HG02938 (cell line): ENCODE data around the gene TEAD3.

Source experiments
- ATAC-seq: cut with Tn5 transposase; IDR thresholded peaks from one replicate; pipeline ENCODE4 v1.9.1; 2021; ENCODE audit warnings: mild to moderate bottlenecking, moderate library complexity; ENCODE audit not compliant: unreplicated experiment

TEAD3 gene

DNA sequence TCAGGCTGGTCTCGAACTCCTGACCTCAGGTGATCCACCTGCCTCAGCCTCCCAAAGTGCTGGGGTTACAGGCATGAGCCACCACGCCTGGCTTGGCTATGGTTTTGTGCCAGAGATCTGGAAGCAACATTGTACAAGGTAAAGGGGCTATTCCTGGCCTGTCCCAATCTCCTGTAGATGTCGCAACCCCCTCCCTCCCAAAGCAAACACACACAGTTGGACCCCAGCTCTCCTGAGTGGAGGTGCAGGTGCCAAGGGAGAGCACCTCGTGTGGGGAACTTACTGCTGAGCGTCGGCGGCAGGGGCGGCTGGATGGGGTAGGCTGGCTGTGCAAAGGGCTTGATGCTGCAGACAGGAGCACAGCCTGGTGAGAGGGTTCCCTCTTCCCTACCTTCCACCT lies 19.9 kb downstream of the TEAD3 start:
- ATAC-seq, result no peak

DNA sequence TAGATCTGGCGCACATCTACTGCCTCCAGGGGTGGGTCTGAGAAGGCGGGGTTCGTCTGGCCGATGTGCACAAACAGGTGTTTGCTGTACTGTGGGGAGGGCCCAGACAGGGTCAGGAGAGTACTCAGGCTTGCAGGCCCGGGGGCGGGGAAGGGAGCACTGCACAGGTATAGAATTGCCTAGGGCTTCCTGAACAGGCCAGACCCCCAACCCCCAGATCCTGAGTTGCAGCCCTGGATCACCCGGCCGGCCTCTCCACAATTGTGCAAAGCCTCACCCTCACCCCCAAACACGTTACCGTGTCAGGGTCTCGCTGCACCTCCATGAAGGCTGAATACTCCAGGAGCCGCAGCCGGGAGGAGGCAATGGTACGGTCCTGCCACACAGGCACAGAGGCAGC lies 20.9 kb downstream of the TEAD3 start:
- ATAC-seq, result no peak

DNA sequence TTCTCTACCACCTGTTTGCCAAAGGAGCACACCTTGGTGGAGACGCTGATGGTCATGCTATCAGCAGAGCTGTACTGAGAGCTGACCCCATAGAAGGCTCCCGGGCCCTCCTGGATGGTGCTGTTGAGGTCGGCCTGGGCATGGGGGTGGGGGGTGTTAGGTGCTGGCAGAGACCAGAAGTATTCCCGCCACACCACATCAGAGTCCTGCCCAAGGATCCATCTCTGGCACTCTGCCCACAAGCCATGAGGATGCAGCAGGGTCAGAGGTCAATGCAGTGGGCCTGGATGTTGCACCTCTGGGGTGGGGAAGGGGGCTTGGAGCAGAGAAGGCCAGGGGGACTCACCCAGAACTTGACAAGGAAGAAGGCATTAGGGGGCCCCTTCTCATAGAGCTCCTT lies 21.3 kb downstream of the TEAD3 start:
- no peak for ATAC-seq

DNA sequence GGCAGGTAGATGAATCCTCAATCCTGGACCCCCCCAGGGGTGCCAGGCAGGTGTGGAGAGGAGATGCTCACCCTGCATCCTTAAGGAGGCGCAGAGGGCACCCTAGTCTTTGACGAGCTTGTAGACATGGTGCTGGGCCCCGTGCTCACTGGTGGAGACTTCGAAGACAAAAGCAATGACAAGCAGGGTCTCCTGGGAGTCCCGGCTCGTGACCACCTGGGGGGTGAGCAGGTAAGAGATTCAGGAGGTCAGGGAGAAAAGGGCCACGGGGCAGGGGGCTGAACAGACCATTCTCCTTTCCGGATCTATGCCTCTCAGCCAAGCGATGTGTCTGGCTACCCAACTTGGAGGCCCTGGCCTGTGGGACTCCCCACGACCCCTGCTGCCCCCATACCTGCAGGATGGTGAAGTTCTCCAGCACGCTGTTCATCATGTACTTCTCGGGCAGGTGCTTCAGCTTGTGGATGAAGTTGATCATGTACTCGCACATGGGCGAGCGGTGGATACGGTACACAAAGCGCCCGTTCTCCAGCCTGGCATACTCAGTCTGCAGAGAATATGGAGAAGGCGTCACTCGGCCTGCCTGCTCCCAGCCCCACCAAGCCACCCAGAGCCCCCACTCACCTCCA lies 21.8 kb downstream of the TEAD3 start:
- ATAC-seq, result no peak

DNA sequence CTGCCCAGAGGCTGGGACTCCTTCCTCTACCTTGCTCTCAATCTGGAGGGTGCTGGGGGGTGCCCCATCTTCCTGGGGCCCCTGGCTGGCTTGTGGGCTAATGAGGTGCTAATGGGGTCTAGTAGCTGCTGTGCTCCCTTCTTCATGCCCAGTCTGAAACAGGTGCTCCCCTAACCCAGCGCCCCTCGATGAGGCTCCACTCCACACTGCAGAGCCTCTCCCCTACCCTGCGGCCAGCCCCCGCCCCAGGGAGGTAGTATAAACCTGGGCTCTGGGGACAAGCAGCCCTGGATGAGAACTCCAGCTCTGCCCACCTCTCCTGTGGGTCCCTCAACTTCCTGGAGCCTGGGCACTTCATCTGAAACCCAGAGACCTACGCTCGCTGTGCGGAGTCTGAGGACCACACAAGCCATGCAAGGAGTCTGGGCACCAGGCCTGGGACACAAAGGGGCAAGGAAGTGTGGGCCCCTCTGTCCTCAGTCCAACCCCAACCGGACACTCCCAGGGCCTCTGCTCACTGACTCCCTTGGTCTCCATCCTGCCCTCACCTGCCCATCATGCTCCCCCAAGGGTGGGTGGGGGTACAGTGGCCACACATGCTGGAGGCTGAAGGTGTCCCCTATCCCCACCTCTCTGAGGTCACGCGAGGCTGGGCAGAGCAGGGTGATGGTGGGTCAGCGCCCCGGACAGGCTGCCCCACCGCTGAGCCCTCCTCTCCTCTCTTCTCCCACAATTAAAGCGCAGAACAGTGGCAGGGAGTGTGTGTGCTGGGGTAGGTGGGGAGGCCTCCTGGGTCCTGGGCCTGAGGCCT lies 22.5 kb downstream of the TEAD3 start:
- no peak for ATAC-seq

DNA sequence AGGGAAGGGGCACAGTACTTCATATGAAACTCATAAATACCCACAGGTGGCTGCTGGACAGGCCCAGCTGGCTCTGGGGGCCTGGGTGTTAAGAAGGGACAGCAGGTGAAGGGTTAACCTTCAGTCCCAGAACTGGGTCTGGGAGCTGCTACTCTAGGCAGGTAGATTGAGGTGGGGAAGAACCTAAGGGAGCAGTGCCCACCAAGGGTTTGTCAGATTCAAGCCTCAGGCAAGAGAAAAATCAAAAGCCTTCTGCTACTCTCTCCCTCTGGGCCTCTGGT lies 23.1 kb downstream of the TEAD3 start:
- ATAC-seq, result no peak

DNA sequence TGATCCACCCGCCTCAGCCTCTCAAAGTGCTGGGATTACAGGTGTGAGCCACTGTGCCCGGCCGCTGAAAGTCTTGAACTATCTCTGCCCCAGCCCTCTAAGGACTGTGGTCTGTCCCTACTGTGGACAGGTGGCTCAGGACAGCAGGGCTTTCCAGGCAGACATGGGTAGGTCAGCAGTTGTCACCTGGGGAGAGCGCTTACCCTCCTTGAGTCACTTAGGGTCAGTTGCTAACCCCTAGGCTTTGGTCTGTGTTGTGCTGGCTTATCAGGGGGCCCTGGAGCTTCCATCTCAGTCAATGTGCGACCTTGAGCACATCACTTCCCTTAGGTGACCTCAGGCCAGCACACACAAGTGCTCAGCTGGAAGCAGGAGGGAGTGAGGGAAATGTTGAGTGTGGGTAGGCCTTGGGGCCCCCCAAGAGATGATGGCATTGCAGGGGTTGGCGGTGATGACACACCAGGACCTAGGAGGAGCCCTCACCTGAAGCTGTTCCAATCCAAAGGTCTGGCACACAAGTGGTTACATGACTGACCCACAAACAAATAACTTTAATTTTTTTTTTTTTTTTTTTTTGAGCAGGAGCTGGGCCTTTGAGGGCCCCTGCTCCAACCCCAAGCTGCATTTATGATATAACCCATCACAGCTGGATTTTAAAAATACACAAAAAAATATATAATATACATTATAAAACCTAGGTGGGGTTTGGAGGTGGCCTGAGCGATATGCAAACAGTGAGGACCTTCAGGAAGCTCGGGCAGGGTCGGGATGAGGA lies 23.6 kb downstream of the TEAD3 start:
- no peak for ATAC-seq

DNA sequence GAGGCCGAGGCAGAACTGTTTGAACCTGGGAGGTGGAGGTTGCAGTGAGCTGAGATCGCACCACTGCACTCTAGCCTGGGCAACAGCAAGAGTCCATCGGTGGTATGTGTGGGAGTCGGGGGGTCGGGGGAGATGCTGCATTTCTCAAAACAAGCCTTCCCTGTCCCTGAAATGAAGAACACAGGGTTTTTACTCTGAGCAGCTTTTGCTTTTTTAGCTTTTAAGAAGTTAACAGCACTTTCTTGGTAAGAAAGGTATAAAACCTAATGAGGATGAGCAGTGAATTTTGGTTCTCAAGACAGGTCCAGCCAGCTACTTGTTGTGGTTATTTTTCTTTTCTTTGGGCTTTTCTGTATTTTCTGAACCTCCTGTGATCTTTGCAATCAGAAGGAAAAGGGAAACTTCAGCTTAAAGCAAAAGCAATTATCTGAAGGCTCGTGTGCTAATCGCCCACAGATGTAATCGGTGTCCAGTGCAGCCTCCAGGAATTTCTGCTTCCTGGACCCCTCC lies 25.0 kb downstream of the TEAD3 start:
- ATAC-seq, result no peak

DNA sequence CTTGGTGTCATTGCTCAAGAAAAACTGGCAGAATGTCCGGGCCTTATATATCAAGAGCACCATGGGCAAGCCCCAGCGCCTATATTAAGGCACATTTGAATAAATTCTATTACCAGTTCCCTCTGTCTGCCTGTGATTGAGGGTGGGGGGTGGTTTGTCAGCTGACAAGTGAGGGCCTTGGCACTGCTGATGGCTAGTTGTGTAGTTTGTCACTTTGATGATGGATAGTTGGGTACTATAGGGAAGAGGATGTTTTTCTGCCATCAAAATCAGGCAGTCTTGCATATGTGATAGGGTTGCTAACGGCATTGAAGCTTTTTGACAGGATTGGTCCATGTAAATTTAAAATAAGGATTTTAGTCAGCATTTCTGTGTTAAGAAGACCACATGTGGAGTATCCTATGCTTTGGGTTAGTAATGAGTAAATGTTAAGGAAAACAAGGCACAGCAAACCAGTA lies 26.2 kb downstream of the TEAD3 start:
- no peak for ATAC-seq

DNA sequence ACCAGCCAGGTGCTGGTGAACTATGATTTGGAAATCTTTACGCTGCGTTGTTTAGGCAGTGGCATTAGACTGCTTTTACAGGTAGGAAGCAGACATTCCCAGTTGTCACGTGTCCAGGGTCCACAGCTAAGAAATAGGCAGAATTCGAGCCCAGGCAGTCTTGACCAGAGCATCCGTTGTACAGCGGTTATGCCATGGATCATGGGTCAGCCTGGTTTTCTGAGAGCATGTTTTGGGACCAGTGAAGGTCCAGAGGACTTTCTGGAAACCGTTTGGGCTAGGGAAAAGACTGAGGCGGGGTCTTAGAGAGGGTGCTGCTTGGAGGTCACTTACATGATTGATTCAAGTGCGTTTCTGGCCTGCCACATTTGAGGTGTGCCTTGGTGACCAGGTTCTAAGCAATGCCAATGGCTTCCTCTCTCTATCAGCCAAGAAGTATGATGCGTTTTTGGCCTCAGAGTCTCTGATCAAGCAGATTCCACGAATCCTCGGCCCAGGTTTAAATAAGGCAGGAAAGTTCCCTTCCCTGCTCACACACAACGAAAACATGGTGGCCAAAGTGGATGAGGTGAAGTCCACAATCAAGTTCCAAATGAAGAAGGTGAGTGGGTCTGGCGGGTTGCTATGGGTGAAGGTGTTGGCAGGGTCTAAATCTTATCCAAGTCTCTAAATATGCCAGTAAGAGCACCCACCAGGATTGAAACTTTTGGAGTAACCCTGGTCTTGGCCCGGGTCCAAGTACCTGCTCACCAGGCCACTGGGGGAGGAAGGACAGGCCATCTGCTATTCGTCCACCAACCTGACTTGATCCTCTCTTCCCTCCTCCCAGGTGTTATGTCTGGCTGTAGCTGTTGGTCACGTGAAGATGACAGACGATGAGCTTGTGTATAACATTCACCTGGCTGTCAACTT lies 26.9 kb downstream of the TEAD3 start:
- no peak for ATAC-seq

DNA sequence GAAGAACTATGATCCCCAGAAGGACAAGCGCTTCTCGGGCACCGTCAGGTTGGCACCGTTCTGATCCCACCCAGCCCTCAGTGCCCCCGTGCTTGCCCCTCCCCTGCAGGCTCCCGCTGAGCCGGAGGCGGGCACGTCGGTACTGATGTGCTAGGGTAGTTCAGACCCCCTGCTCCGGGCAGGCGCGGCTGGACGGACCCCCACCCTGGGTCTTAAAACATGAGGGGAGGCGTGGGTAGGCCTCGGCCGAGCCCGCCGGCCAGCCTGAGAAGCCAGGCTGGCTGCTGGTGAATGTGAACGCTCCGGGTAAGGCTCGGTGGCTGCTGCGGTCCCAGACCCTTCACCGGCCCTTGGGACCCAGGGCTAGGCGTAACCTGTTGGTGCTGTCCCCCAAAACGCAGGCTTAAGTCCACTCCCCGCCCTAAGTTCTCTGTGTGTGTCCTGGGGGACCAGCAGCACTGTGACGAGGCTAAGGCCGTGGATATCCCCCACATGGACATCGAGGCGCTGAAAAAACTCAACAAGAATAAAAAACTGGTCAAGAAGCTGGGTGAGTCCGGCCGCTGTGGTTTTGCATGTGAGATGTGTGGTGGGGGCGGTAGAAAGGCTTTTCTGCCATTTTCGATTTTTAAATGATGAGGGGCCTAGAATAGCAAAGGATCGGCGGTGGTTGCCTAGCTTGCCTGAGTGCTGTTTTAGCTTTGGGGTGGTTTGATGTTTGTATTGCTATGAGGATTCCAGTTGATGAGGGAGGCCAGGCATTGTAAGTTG lies 27.7 kb downstream of the TEAD3 start:
- no peak for ATAC-seq

DNA sequence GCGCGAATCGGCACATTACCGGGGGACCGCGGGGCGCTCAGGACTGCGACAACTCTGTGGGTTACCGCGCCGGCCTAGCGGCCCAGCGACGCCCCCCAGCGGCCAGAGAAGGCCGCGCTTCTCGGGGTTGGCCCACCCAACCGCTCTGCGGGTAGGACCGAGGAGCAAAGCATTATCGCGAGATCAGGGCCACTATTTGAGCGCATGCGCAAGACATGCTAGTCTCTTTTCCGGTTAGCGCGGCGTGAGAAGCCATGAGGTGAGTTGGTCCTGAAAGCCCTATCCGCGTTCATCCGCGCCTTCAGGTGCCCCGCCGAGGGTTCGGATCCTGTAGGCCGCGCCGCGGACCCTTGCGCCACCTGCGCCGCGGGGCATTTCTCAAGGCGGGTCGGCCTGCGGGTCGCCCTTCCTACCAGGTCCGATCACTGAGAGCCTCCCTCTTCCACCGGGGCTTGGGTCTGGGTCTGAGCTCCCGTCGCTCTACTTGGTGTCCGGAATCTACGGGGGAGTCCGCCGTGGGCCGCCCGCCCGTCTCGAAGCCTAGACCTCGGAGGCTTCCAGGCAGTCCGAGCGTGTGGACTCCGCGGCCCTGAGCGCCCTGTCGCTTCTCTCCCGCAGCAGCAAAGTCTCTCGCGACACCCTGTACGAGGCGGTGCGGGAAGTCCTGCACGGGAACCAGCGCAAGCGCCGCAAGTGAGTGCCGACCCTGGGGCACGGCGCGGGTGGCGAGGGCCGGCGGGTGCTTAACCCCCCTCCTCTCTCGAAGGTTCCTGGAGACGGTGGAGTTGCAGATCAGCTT lies 28.5 kb downstream of the TEAD3 start, which contains the start of gene RPL10A:
Gene RPL10A (plus strand): TSS at position 221 of the 799 bp plus-strand sequence. CDS start 34 bp downstream, at position 255.
- ATAC-seq, result peak; percentile 77

DNA sequence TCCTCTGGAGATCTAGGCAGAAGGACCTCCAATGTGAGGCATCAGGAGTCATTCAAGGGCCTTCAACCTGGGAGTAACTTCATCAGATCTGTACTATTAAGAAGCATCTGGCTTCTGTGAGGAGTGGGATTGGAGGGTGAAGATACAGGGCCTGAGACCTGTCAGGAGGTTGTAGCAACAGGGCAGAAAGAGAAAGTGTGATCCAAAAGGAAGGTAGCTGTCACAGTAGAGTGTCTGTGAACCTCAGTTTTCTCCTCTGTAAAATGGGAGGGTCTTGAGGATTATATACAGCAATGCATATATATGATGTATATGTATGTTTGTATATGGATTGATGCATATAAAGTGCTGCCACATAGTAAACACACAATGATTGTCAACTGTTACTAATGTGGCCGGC lies 31.2 kb downstream of the TEAD3 start:
- ATAC-seq, result no peak

DNA sequence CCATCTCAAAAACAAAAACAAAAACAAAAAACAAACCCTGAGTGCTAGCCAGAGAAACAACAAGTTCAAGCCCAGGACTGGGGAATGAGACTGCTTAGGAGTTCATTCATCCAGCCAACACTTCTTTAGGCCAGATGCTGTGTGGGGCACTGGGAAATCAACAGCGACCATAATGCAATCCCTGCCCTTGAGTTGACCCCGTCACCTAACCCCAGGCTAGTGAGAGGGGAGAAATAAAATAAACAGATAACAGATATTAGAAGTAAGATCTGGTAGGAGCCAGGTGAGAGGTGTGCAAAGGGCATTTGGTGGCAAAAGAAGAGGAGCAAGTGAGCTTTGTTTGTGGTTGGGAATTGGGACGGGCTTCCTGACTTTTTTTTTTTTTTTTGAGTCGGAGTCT lies 33.6 kb downstream of the TEAD3 start:
- ATAC-seq, result no peak

DNA sequence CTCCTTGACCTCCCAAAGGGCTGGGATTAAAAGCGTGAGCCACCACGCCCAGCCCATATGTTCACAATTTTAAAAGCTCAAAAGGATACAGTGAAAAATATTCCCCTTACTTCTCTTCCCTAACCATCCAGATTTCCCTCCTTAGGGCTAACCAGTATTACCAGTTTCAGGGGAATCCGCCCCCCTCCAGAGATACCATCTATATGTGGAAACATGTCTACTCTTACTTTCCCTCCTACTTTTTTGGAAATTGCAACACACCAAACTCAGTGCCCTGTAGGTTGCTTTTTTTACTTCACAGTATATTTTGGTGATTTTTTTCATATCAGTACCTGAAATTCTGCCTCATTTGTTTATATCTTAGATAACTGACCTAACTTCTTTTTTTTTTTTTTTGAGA lies 35.6 kb downstream of the TEAD3 start:
- ATAC-seq, result no peak

DNA sequence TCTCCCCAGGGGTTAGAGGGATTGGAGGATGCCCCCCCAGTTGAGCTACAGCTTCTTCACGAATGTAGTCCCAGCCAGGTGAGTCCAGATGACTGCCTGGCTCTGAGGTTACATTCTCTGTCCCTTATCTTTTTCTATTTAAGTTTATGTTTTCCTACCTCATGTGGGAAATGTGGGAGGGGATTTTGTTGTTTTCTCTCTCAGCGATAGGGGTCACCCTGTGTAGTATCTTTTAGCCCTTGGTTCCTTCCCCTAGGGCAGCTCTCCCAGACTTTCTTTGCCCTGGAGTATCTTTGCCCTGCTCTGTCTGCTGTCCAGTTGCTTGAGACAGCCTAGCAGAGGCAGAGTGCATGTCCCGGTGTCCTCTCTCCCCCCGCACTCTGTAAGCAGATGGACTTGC lies 39.0 kb downstream of the TEAD3 start:
- ATAC-seq, result no peak

DNA sequence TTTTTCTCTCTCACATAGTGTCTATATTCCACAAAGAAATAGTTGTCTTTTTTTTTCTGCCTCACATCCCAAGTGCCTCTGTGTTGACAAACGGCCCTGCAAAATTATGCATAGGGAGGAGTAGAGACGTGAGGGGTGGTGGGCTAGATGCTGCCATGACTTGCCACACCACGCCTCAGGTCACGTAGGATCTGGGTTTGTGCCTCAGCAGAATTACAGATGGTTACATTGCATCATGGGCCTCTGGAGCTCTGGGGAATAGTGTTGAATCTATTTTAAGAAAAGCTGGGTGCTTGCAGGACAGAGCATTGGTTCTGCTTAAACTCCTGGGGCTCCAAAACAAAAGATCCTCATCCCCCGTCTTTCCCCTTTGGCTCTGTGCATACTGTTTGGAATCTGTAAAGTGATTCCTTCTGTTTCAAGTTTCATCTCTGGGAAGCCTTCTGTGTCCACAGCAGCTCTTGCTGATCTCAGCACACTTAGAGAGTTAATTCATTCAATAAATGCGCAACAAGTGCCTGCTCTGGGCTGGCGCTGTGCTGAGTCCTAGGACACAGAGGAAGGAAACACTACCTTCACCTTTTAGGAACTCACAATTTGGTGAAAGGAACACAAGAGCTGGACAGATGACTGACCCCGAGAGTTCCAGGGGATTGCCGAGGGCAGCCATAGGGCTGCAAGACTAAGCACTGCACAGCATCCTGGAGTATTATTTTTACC lies 42.3 kb downstream of the TEAD3 start:
- ATAC-seq, result no peak

DNA sequence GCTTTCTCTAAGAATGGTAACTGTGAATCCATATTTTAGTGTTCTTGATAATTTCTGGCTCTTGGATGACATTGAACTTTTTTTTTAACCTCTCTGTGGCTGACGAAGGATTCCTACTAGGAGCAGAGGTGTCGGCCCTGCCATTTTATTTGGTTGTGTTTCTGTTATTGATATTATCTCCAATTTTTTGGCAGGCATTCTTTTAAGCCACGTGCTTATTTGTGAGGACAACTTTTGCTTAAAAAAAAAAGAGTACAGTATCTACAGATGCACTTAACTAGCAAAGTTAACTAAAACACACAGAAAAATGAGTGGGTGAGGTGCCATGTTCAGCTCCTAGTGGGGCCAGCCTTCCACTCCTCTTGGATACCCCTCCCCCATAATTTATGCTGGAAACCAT lies 43.6 kb downstream of the TEAD3 start:
- no peak for ATAC-seq
